ENCODE data around the gene PROCA1. TPM values are rescaled to one million over a fixed set of nuclear protein-coding genes. Genes with fewer than 3 reads are reported as not detected.

Gene PROCA1
- total RNA-seq, 2 experiments from 2014 or later = 6.1 to 9.0 TPM

DNA sequence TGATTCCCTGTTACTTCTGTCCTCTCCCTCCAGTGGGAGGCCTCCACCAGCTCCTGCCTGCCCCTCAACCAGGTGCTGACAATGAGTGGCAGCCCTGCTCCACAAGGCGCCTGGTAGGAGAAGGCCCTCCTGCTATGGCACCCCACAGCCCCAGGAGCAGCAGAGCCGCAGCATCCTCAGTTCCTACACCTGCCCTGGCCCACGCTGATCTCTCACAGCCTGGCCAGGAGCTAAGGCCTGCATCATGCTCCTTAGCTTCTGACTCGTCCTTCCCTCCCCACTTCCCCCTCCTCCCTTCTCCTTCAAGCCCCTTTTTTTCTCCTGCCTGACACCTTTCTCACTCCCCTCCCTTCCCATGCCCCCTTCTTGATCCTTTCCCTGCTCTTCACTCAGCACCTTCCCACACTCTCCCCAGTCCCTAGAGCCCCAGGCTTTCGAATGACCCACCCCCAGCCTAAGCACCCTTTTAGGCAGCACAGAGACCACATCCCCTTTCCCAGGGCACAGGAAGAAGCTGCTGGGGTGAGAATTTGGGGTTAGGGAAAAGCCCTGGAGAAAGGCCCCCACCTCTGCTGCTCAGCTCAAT, 6.5 kb downstream of the PROCA1 start:
- CTCF ChIA-PET = no interaction called here
- Mint-ChIP-seq H3K4me3 (no peak overlapping the region), H3K4me1 (peaks cover 2% of the 10 kb centered on the region), H3K9me3 (ENCODE audit: low read depth) (no peaks in the 10 kb centered on the region), H3K27ac (no peak overlapping the region), H3K27me3 (no peaks in the 10 kb centered on the region), H3K36me3 (peaks cover 20% of the 10 kb centered on the region)
- DNase-seq (no peak), ATAC-seq (no peak)

DNA sequence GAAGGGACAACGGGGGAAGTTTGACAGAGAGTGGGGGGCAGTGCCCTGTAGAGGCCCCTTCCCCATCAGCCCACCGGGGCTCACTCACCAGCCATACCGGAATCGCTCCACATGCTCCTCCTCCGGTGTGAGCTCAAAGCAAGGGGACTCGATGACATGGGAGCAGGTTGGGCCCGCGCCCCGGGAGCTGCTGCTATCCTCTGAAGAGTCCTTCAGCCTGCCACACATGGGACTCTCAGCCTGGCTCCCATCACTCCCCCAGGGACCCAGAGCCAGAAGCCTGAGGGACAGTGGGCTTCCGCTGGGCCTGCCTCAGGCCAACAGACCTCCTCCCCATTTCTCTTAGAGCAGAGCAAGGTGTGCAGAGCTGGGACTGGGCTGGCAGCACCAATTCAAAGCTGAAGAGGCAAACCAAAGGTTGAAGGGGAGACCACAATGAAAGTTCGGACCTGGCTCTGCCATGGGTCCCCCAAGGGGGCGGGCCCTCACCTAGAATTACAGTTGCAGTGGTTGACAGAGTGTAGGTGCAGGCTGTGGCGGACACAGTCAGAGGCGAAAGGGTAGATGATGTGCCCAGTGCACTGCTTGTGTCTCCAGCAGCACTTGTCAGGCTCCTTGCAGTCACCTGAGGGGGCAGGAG, 7.3 kb downstream of the PROCA1 start:
- Mint-ChIP-seq H3K36me3 (peaks cover 24% of the 10 kb centered on the region), H3K9me3 (ENCODE audit: low read depth) (no peaks in the 10 kb centered on the region), H3K27ac (no peak overlapping the region), H3K4me1 (no peaks in the 10 kb centered on the region), H3K27me3 (no peaks in the 10 kb centered on the region), H3K4me3 (no peak overlapping the region)
- CTCF ChIA-PET = no interaction called here
- DNase-seq = no peak
- no peak for ATAC-seq

- CTCF ChIA-PET = no interaction called here
Measured at GRCh38 chr17:28703552-28704218, 8.0 kb downstream of the PROCA1 start.

GRCh38 chr17:28702752-28703150, 8.9 kb downstream of the PROCA1 start:
- Mint-ChIP-seq H3K4me1 (no peaks in the 10 kb centered on the region), H3K9me3 (ENCODE audit: low read depth) (no peaks in the 10 kb centered on the region), H3K36me3 (peaks cover 29% of the 10 kb centered on the region), H3K27me3 (no peaks in the 10 kb centered on the region), H3K27ac (no peak overlapping the region), H3K4me3 (no peak overlapping the region)
- DNase-seq (no peak), ATAC-seq (no peak)
- CTCF ChIA-PET = no interaction called here

More at GRCh38 chr17:28703552-28704218, 8.0 kb downstream of the PROCA1 start:
- DNase-seq (no peak), ATAC-seq (no peak)
- H3K36me3 Mint-ChIP-seq = peaks cover 27% of the 10 kb centered on the region
- H3K27ac Mint-ChIP-seq = no peak overlapping the region
- no peaks in the 10 kb centered on the region for H3K9me3 Mint-ChIP-seq (ENCODE audit: low read depth)
- H3K4me3 Mint-ChIP-seq = no peak overlapping the region
- no peaks in the 10 kb centered on the region for H3K27me3 Mint-ChIP-seq
- no peaks in the 10 kb centered on the region for H3K4me1 Mint-ChIP-seq

- Mint-ChIP-seq H3K27ac (no peak overlapping the region), H3K4me3 (no peak overlapping the region), H3K27me3 (no peaks in the 10 kb centered on the region), H3K9me3 (ENCODE audit: low read depth) (no peaks in the 10 kb centered on the region), H3K36me3 (peaks cover 33% of the 10 kb centered on the region), H3K4me1 (no peaks in the 10 kb centered on the region)
- no peak for ATAC-seq
- DNase-seq = no peak
- CTCF ChIA-PET = interaction anchor here (0.8 kb wide), 1 partner anchor 61 kb away, joined by 3 read pairs; no protein-coding TSS in a partner anchor
Measured at GRCh38 chr17:28702026-28702751, 9.5 kb downstream of the PROCA1 start.

DNA sequence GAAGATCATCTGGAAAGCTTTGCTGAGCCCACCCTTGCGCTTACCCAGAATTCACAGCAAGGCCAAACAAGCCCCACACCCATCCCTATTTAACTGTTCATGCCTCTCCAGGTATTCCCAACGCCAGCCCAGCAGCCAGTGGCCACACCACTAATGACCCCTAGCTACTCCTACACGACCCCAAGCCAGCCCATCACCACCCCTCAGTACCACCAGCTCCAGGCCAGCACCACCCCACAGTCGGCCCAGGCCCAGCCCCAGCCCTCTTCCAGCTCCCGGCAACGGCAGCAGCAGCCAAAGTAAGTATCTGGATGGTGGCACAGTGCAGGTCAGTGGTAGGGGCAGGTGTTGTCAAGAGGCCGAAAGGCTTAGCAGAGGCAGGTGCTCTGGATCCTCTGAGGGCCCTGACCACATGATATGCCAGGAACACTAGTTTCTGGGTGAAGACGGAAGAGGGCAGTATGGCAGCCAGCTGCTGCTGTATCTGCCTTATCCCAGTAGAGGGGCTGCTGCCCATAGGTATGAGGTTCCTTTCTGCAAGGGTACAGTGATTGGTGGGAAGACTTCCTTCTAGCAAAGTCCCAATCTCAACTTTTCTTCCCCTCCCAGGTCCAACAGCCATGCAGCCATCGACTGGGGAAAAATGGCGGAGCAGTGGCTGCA, 10.7 kb downstream of the PROCA1 start:
- H3K27me3 Mint-ChIP-seq = no peaks in the 10 kb centered on the region
- no peak overlapping the region for H3K4me3 Mint-ChIP-seq
- H3K4me1 Mint-ChIP-seq = no peaks in the 10 kb centered on the region
- peaks cover 40% of the 10 kb centered on the region for H3K36me3 Mint-ChIP-seq
- CTCF ChIA-PET = no interaction called here
- H3K27ac Mint-ChIP-seq = no peak overlapping the region
- no peak for DNase-seq
- no peak for ATAC-seq
- no peaks in the 10 kb centered on the region for H3K9me3 Mint-ChIP-seq (ENCODE audit: low read depth)

- CTCF ChIA-PET = interaction anchor here (1.7 kb wide), 1 partner anchor 54 kb away, joined by 5 read pairs; no protein-coding TSS in a partner anchor
- H3K36me3 Mint-ChIP-seq = peaks cover 44% of the 10 kb centered on the region
- ATAC-seq = no peak
Measured at GRCh38 chr17:28700278-28700677, 11.4 kb downstream of the PROCA1 start.

DNA sequence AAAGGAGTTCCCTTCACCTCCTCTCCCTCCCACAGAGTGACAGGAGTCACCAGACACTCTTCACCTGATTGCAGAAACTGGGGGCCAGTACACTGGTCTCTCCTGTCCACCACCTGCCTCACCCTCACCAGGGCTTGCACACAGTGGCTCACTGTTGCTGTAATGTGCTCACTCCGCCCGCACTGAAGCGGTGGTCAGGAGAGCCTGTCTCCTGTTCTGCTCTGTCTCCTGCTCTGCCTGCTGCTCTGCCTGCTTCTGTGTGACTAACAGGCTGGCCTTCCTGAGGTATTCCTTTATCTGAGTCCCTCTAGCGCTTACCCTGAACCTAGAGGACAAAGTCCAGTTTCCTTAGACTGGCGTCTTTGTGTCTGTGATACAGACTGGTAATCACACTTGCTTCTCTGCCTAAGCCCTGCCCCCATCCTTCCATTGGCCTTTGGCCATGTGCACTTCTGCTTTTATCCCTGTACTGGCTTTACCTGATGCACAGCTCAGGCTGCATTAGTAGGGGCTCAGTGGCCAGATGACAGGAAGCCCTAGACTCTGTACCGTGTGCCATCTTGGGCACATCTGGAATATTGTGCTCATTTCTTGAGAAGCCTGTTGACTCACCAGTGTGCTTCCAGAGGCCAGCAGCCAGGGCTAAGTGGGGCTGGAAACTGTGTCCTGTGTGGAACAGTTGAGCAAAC, 13.3 kb downstream of the PROCA1 start:
- Mint-ChIP-seq H3K27me3 (no peaks in the 10 kb centered on the region), H3K4me1 (no peaks in the 10 kb centered on the region), H3K4me3 (no peak overlapping the region), H3K36me3 (peaks cover 55% of the 10 kb centered on the region), H3K27ac (no peak overlapping the region), H3K9me3 (ENCODE audit: low read depth) (no peaks in the 10 kb centered on the region)
- no peak for ATAC-seq
- CTCF ChIA-PET = interaction anchor here (1.7 kb wide), 1 partner anchor 52 kb away, joined by 5 read pairs; no protein-coding TSS in a partner anchor
- no peak for DNase-seq

More at GRCh38 chr17:28700278-28700677, 11.4 kb downstream of the PROCA1 start:
- Mint-ChIP-seq H3K9me3 (ENCODE audit: low read depth) (no peaks in the 10 kb centered on the region), H3K27ac (no peak overlapping the region), H3K27me3 (no peaks in the 10 kb centered on the region), H3K4me3 (no peak overlapping the region), H3K4me1 (no peaks in the 10 kb centered on the region)
- DNase-seq = no peak

DNA sequence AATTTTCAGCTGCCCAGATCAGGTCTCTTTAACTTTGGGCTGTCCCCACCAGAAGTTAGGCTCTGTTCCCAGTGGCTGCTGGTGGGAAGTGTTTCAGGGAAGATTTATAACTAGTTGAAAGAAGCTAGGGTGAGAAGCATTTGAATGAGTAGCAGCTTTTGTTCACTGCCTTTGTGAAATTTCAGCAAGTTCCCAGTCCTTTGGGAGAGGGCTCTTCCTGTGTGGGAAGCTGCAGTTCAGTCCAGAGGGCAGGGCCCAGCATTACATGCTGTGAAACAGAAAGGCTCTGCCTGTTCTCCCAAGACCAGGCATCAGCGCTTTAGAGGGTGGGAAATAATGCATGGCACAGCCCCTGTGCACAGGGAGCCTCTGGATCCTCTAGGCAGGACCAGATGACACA, 17.8 kb downstream of the PROCA1 start:
- no peak for ATAC-seq
- Mint-ChIP-seq H3K4me1 (no peaks in the 10 kb centered on the region), H3K4me3 (no peak overlapping the region), H3K36me3 (peaks cover 59% of the 10 kb centered on the region), H3K9me3 (ENCODE audit: low read depth) (no peaks in the 10 kb centered on the region), H3K27ac (no peak overlapping the region), H3K27me3 (no peaks in the 10 kb centered on the region)
- CTCF ChIA-PET = no interaction called here
- DNase-seq = no peak

GRCh38 chr17:28689011-28689410, 22.7 kb downstream of the PROCA1 start:
- Mint-ChIP-seq H3K36me3 (peaks cover 65% of the 10 kb centered on the region), H3K4me1 (no peaks in the 10 kb centered on the region), H3K9me3 (ENCODE audit: low read depth) (no peaks in the 10 kb centered on the region), H3K27me3 (no peaks in the 10 kb centered on the region), H3K4me3 (no peak overlapping the region), H3K27ac (no peak overlapping the region)
- CTCF ChIA-PET = interaction anchor here (0.9 kb wide), 1 partner anchor 21 kb away, joined by 3 read pairs; no protein-coding TSS in a partner anchor
- DNase-seq = no peak
- ATAC-seq = no peak

- H3K27ac Mint-ChIP-seq = no peak overlapping the region
- no peak for DNase-seq
- peaks cover 64% of the 10 kb centered on the region for H3K36me3 Mint-ChIP-seq
- H3K4me1 Mint-ChIP-seq = no peaks in the 10 kb centered on the region
- H3K9me3 Mint-ChIP-seq (ENCODE audit: low read depth) = no peaks in the 10 kb centered on the region
- H3K27me3 Mint-ChIP-seq = no peaks in the 10 kb centered on the region
- H3K4me3 Mint-ChIP-seq = no peak overlapping the region
- ATAC-seq = no peak
- CTCF ChIA-PET = interaction anchor here (0.7 to 1.1 kb wide), 3 partner anchors 21 to 153 kb away, joined by 3 to 4 read pairs (median 4); no protein-coding TSS in a partner anchor
Measured at GRCh38 chr17:28688481-28688880, 23.2 kb downstream of the PROCA1 start.

GRCh38 chr17:28686296-28686695, 25.4 kb downstream of the PROCA1 start:
- Mint-ChIP-seq H3K9me3 (ENCODE audit: low read depth) (no peaks in the 10 kb centered on the region), H3K36me3 (peaks cover 70% of the 10 kb centered on the region), H3K27me3 (no peaks in the 10 kb centered on the region), H3K4me3 (no peak overlapping the region), H3K27ac (no peak overlapping the region), H3K4me1 (no peaks in the 10 kb centered on the region)
- ATAC-seq (no peak), DNase-seq (no peak)
- CTCF ChIA-PET = interaction anchor here (1.3 kb wide), 1 partner anchor 39 kb away, joined by 4 read pairs; no protein-coding TSS in a partner anchor

Data from activated CD8-positive, alpha-beta memory T cell treated with anti-CD3 and anti-CD28 coated beads, Interleukin-2, amount 10 ng/mL, durations not matched to agents 7 days and 5 days (primary cell).